Stimulated activated CD8-positive, alpha-beta memory T cell treated with anti-CD3 and anti-CD28 coated beads, Interleukin-12 subunit alpha, Interleukin-12 subunit beta, amount 100 ng/mL, for 24 hours (primary cell): ENCODE data around the gene LYPD1.
"Not testable (repeated sequence)": the region's sequence is repeated elsewhere in the genome, so short reads cannot be mapped to it uniquely, and the experiment has no call there.

Experiments used
- DNase-seq: peaks from one replicate; pipeline ENCODE4 v3.0.0-alpha.2; 2020; ENCODE audit errors: extremely low read depth

LYPD1 gene

GRCh38 chr2:132669908-132670495 is at the start of gene LYPD1:
TSS of gene LYPD1 (minus strand) at chr2:132670205. CDS start at chr2:132669932, 273 bp downstream.
- no peak for DNase-seq

- no peak for DNase-seq
Observed at GRCh38 chr2:132719480-132719879, 49.5 kb upstream of the LYPD1 start.

- no peak for DNase-seq
Observed at GRCh38 chr2:132716954-132717353, 46.9 kb upstream of the LYPD1 start.

- DNase-seq = no peak
Observed at GRCh38 chr2:132715386-132716351, 45.7 kb upstream of the LYPD1 start.

GRCh38 chr2:132703396-132703795 is 33.4 kb upstream of the LYPD1 start:
- DNase-seq = no peak

- DNase-seq = no peak
Observed at GRCh38 chr2:132701810-132702209, 31.8 kb upstream of the LYPD1 start.

GRCh38 chr2:132699802-132700201 is 29.8 kb upstream of the LYPD1 start:
- not testable (repeated sequence) for DNase-seq

GRCh38 chr2:132698347-132698746 is 28.3 kb upstream of the LYPD1 start:
- not testable (repeated sequence) for DNase-seq

- no peak for DNase-seq
Observed at GRCh38 chr2:132697556-132698205, 27.7 kb upstream of the LYPD1 start.

- no peak for DNase-seq
Observed at GRCh38 chr2:132692816-132693215, 22.8 kb upstream of the LYPD1 start.

GRCh38 chr2:132691556-132691955 is 21.6 kb upstream of the LYPD1 start:
- no peak for DNase-seq

- DNase-seq = no peak
Observed at GRCh38 chr2:132690664-132691303, 20.8 kb upstream of the LYPD1 start.

GRCh38 chr2:132681766-132682165 is 11.8 kb upstream of the LYPD1 start:
- no peak for DNase-seq

- DNase-seq = no peak
Observed at GRCh38 chr2:132680544-132680943, 10.5 kb upstream of the LYPD1 start.

- no peak for DNase-seq
Observed at GRCh38 chr2:132678483-132678882, 8.5 kb upstream of the LYPD1 start.

GRCh38 chr2:132677661-132678060 is 7.7 kb upstream of the LYPD1 start:
- DNase-seq = no peak

- no peak for DNase-seq
Observed at GRCh38 chr2:132676999-132677398, 7.0 kb upstream of the LYPD1 start.

GRCh38 chr2:132671151-132671835 is 1.3 kb upstream of the LYPD1 start:
- no peak for DNase-seq

- no peak for DNase-seq
Observed at GRCh38 chr2:132670496-132671150, 618 bp upstream of the LYPD1 start.

GRCh38 chr2:132668987-132669907 is 758 bp downstream of the LYPD1 start:
- no peak for DNase-seq
